Uterus (tissue), 4 donors: ENCODE data around the gene VWA8. TPM values are rescaled to one million over a fixed set of nuclear protein-coding genes. Genes with fewer than 3 reads are reported as not detected.

ENCODE experiments used
- DNase-seq, 2 donors: peaks; one replicate each; pipeline ENCODE4 v3.0.0-alpha.2; 2019 to 2020
- H3K27ac ChIP-seq, 2 donors: fragments of 200-600 bp; sonication (generic); 1 replicate in 1 of 2; 2 replicates in 1 of 2; pipeline ENCODE4 v1.5.1; 2016 to 2018
- H3K27me3 ChIP-seq, 2 donors: fragments of 200-600 bp; sonication (generic); one replicate each; pipeline ENCODE4 v1.5.1; 2018 to 2019; ENCODE audit warnings: control low read depth in 1 of 2
- H3K36me3 ChIP-seq, 2 donors: fragments of 200-600 bp; sonication (generic); one replicate each; pipeline ENCODE4 v1.5.1; 2019; ENCODE audit warnings: control low read depth in 1 of 2
- H3K4me1 ChIP-seq, 2 donors: fragments of 200-600 bp; sonication (generic); one replicate each; pipeline ENCODE4 v1.5.1; 2018 to 2019; ENCODE audit warnings: control low read depth in 1 of 2
- H3K4me3 ChIP-seq, 2 donors: fragments of 200-600 bp; sonication (generic); 1 replicate in 1 of 2; 2 replicates in 1 of 2; pipeline ENCODE4 v1.5.1; 2018 to 2019; ENCODE audit warnings: mild to moderate bottlenecking in 1 of 2
- H3K9me3 ChIP-seq, 2 donors: fragments of 200-600 bp; sonication (generic); one replicate each; pipeline ENCODE4 v1.5.1; 2019; ENCODE audit warnings: control low read depth in 1 of 2
- CTCF ChIP-seq, 4 experiments: fragments of 200-600 bp in 2 of 4; fragments of 450-650 bp in 2 of 4; sonication (generic) in 2 of 4; IDR thresholded peaks; one replicate each; pipeline ENCODE4 v1.5.1; 2016 to 2019; ENCODE audit warnings: antibody characterized with exemption in 4 of 4, mild to moderate bottlenecking in 2 of 4, moderate library complexity in 1 of 4
- POLR2A ChIP-seq, 2 donors: fragments of 450-650 bp; IDR thresholded peaks; one replicate each; pipeline ENCODE4 v1.6.1; 2016; ENCODE audit warnings: antibody characterized with exemption in 2 of 2, mild to moderate bottlenecking in 1 of 2, moderate library complexity in 1 of 2
- intact Hi-C: fragments of 100-400 bp; cut with DNase I; formaldehyde crosslinking; loops from one replicate; pipeline ENCODE4 v1.15.1; 2023; ENCODE audit warnings: low total_unique reads
- total RNA-seq, 4 donors: library from RNA; depleted of rRNA in 3 of 4; stranded (reverse); fragments of >200 nt in 3 of 4; gene quantifications; one replicate each; pipeline versions ENCODE4 v1.1.0 to v1.2.4, GENCODE V29; 2014 to 2023
- donor health status: DM: yes; HTN: yes; CAD: no.

VWA8 gene
- total RNA-seq, 4 donors from 2014 or later, result 25.6 to 59.7 (median 37.5) TPM

- Histone ChIP-seq H3K27ac (peak overlapping the region; percentile 44 to 69), H3K36me3 (no peaks in the 10 kb centered on the region), H3K27me3 (no peaks in the 10 kb centered on the region), H3K9me3 (no peaks in the 10 kb centered on the region), H3K4me3 (no peak overlapping the region), H3K4me1 (peaks cover 0 to 9% of the 10 kb centered on the region in 2 donors)
- no peak for TF ChIP-seq POLR2A (IDR thresholded peaks at IDR 0.05)
- no peak for TF ChIP-seq CTCF (IDR thresholded peaks at IDR 0.05)
- DNase-seq, result no peak
- intact Hi-C loops, result no loop called here
These were observed 254.8 kb downstream of the VWA8 start for GRCh38 chr13:41706152-41706551.

GRCh38 chr13:41702540-41702939 lies 258.4 kb downstream of the VWA8 start:
- Histone ChIP-seq H3K4me3 (no peak overlapping the region), H3K27me3 (no peaks in the 10 kb centered on the region), H3K9me3 (no peaks in the 10 kb centered on the region), H3K36me3 (no peaks in the 10 kb centered on the region), H3K27ac (no peak overlapping the region), H3K4me1 (peaks cover 0 to 10% of the 10 kb centered on the region in 2 donors)
- no peak for DNase-seq
- no peak for TF ChIP-seq POLR2A (IDR thresholded peaks at IDR 0.05)
- no peak for TF ChIP-seq CTCF (IDR thresholded peaks at IDR 0.05)
- intact Hi-C loops, result no loop called here

- intact Hi-C loops, result no loop called here
- Histone ChIP-seq H3K36me3 (no peaks in the 10 kb centered on the region), H3K27me3 (no peaks in the 10 kb centered on the region), H3K27ac (no peak overlapping the region), H3K9me3 (no peaks in the 10 kb centered on the region), H3K4me3 (no peak overlapping the region), H3K4me1 (peaks cover 0 to 8% of the 10 kb centered on the region in 2 donors)
- DNase-seq, result no peak
- TF ChIP-seq CTCF (IDR thresholded peaks at IDR 0.05) (no peak), POLR2A (IDR thresholded peaks at IDR 0.05) (no peak)
These were observed 259.2 kb downstream of the VWA8 start for GRCh38 chr13:41701676-41702075.

GRCh38 chr13:41700790-41701310 lies 260.1 kb downstream of the VWA8 start:
- Histone ChIP-seq H3K27me3 (no peaks in the 10 kb centered on the region), H3K27ac (peak overlapping the region in 1 of 2 donors; percentile 3), H3K9me3 (no peaks in the 10 kb centered on the region), H3K36me3 (no peaks in the 10 kb centered on the region), H3K4me3 (no peak overlapping the region), H3K4me1 (peaks cover 0 to 8% of the 10 kb centered on the region in 2 donors)
- TF ChIP-seq POLR2A (IDR thresholded peaks at IDR 0.05), result no peak
- no peak for TF ChIP-seq CTCF (IDR thresholded peaks at IDR 0.05)
- intact Hi-C loops, result no loop called here
- peak in 1 of 2 donors; percentile 17 for DNase-seq

- Histone ChIP-seq H3K4me1 (peaks cover 0 to 8% of the 10 kb centered on the region in 2 donors), H3K4me3 (no peak overlapping the region), H3K36me3 (no peaks in the 10 kb centered on the region), H3K27me3 (no peaks in the 10 kb centered on the region), H3K27ac (no peak overlapping the region), H3K9me3 (no peaks in the 10 kb centered on the region)
- DNase-seq, result no peak
- intact Hi-C loops, result no loop called here
- TF ChIP-seq CTCF (IDR thresholded peaks at IDR 0.05) (no peak), POLR2A (IDR thresholded peaks at IDR 0.05) (no peak)
These were observed 261.1 kb downstream of the VWA8 start for GRCh38 chr13:41699759-41700158.
